IMR-90 (cell line): ENCODE measurements around the gene FANCM. TPM values are rescaled to one million over a fixed set of nuclear protein-coding genes. Genes with fewer than 3 reads are reported as not detected.
"Not testable (repeated sequence)": the region's sequence is repeated elsewhere in the genome, so short reads cannot be mapped to it uniquely, and the experiment has no call there.

Experiments
- ATAC-seq: fragments of 200-7000 bp; cut with Tn5 transposase; 2 replicates; pipeline ENCODE4 v1.9.1; 2020; ENCODE audit warnings: low read depth, mild to moderate bottlenecking, moderate library complexity
- BruUV-seq: library from RNA; stranded (reverse); fragments of 400-500 nt; replicated peaks from 2 replicates; lab custom pipeline; 2021; lab: Mats Ljungman, UMichigan
- CTCF ChIA-PET: fragments of 300-600 bp; formaldehyde crosslinking; extraction: SDS; loops from one replicate; lab custom pipeline; 2021; ENCODE audit warnings: antibody characterized with exemption; lab: Yijun Ruan, JAX
- POLR2A ChIA-PET: fragments of 300-600 bp; sonication (Branson Sonifier 250); formaldehyde crosslinking; loops from one replicate; lab custom pipeline; 2022; ENCODE audit warnings: antibody characterized with exemption; ENCODE audit not compliant: unreplicated experiment; lab: Charles Lee
- DNase-seq: peaks from one replicate; pipeline ENCODE4 v3.0.0; 2013
- H2AFZ ChIP-seq: replicated peaks from 2 replicates; pipeline ENCODE3; 2013; ENCODE audit warnings: low read length, mild to moderate bottlenecking; ENCODE audit not compliant: poor library complexity
- H2AK5ac ChIP-seq: 2 replicates; pipeline ENCODE4 v1.6.1; 2013; ENCODE audit warnings: low read depth, low read length, inconsistent platforms
- H2AK9ac ChIP-seq: replicated peaks from 2 replicates; pipeline ENCODE3; 2013; ENCODE audit warnings: mild to moderate bottlenecking, low read depth, low read length, moderate library complexity; ENCODE audit not compliant: poor library complexity
- H2BK120ac ChIP-seq: 2 replicates; pipeline ENCODE4 v1.6.1; 2013; ENCODE audit warnings: low read depth, low read length, inconsistent platforms
- H2BK15ac ChIP-seq: 3 replicates; pipeline ENCODE4 v1.6.1; 2013; ENCODE audit warnings: low read depth, low read length, inconsistent platforms
- H2BK20ac ChIP-seq: 2 replicates; pipeline ENCODE4 v1.6.1; 2013; ENCODE audit warnings: low read depth, mild to moderate bottlenecking, inconsistent platforms, low read length, moderate library complexity
- H2BK5ac ChIP-seq: 2 replicates; pipeline ENCODE4 v1.6.1; 2013; ENCODE audit warnings: mild to moderate bottlenecking, low read depth, low read length, inconsistent platforms; ENCODE audit not compliant: poor library complexity, severe bottlenecking
- H3K14ac ChIP-seq: replicated peaks from 2 replicates; pipeline ENCODE4 v1.6.1; 2013; ENCODE audit warnings: low read depth, low read length, inconsistent platforms
- H3K18ac ChIP-seq: 2 replicates; pipeline ENCODE4 v1.6.1; 2013; ENCODE audit warnings: low read depth, low read length, control low read depth
- H3K23ac ChIP-seq: 2 replicates; pipeline ENCODE4 v1.6.1; 2013; ENCODE audit warnings: low read depth, low read length, inconsistent platforms
- H3K27ac ChIP-seq: 2 replicates; pipeline ENCODE4 v1.5.1; 2013; ENCODE audit warnings: mild to moderate bottlenecking, control low read depth, low read length; ENCODE audit not compliant: insufficient read depth
- H3K27me3 ChIP-seq: 2 replicates; pipeline ENCODE4 v1.6.1; 2013; ENCODE audit warnings: low read length; ENCODE audit not compliant: control insufficient read depth, insufficient read depth
- H3K36me3 ChIP-seq: 2 replicates; pipeline ENCODE4 v1.6.1; 2013; ENCODE audit warnings: low read length, mixed read lengths; ENCODE audit not compliant: control insufficient read depth, insufficient read depth
- H3K4ac ChIP-seq: 2 replicates; pipeline ENCODE4 v1.6.1; 2013; ENCODE audit warnings: low read depth, low read length, inconsistent platforms
- H3K4me1 ChIP-seq: 2 replicates; pipeline ENCODE4 v1.6.1; 2013; ENCODE audit warnings: low read length, mixed read lengths; ENCODE audit not compliant: control insufficient read depth, insufficient read depth
- H3K4me2 ChIP-seq: 2 replicates; pipeline ENCODE4 v1.6.1; 2013; ENCODE audit warnings: low read depth, mild to moderate bottlenecking, control low read depth, low read length, moderate library complexity
- H3K4me3 ChIP-seq: 2 replicates; pipeline ENCODE4 v1.5.1; 2013; ENCODE audit warnings: low read depth, mild to moderate bottlenecking, control low read depth, low read length, moderate library complexity; ENCODE audit not compliant: insufficient read depth
- H3K56ac ChIP-seq: 2 replicates; pipeline ENCODE4 v1.6.1; 2013; ENCODE audit warnings: low read length, inconsistent platforms; ENCODE audit not compliant: insufficient read depth; ENCODE audit errors: extremely low read depth
- H3K79me1 ChIP-seq, 2 experiments: 2 replicates each; pipeline ENCODE4 v1.6.1; 2013; ENCODE audit warnings: low read length in 2 of 2, inconsistent platforms in 1 of 2, low read depth in 1 of 2
- H3K9ac ChIP-seq: 2 replicates; pipeline ENCODE4 v1.6.1; 2013; ENCODE audit warnings: low read depth, low read length, control low read depth
- H3K9me1 ChIP-seq: 2 replicates; pipeline ENCODE4 v1.6.1; 2013; ENCODE audit warnings: low read length, inconsistent platforms; ENCODE audit not compliant: insufficient read depth
- H3K9me3 ChIP-seq: 2 replicates; pipeline ENCODE4 v1.6.1; 2013; ENCODE audit warnings: low read length; ENCODE audit not compliant: control insufficient read depth, insufficient read depth
- H4K20me1 ChIP-seq: 2 replicates; pipeline ENCODE4 v1.6.1; 2013; ENCODE audit warnings: low read length, inconsistent platforms; ENCODE audit not compliant: insufficient read depth
- H4K5ac ChIP-seq: 2 replicates; pipeline ENCODE4 v1.6.1; 2013; ENCODE audit warnings: mild to moderate bottlenecking, low read depth, low read length, control low read depth
- H4K8ac ChIP-seq, 2 experiments: 2 replicates each; pipeline ENCODE4 v1.6.1; 2013; ENCODE audit warnings: low read depth in 2 of 2, low read length in 2 of 2, control low read depth in 1 of 2, inconsistent platforms in 1 of 2
- H4K91ac ChIP-seq: 2 replicates; pipeline ENCODE4 v1.6.1; 2013; ENCODE audit warnings: low read depth, low read length, inconsistent platforms; ENCODE audit not compliant: insufficient read depth
- WGBS, 2 experiments: methylation state at CpG; one replicate each; pipeline versions ENCODE4 v1.1.5 to v1.1.7; 2013; ENCODE audit warnings: missing lambda C conversion rate in 2 of 2; ENCODE audit not compliant: insufficient read length in 1 of 2; ENCODE audit errors: extremely low coverage in 2 of 2; 5-methylcytosine and 5-hydroxymethylcytosine counted together
- dilution Hi-C: fragments of 300-500 bp; cut with HindIII; formaldehyde crosslinking; loops from one replicate; pipeline ENCODE4 v1.14.3; 2018; ENCODE audit warnings: low sequenced_read_pairs; ENCODE audit not compliant: unreplicated experiment
- in situ Hi-C: fragments of 300-500 bp; cut with MboI; formaldehyde crosslinking; loops from 3 replicates; pipeline ENCODE4 v1.14.3; 2019; ENCODE audit warnings: low sequenced_read_pairs, inconsistent platforms, mixed read lengths
- intact Hi-C: fragments of 100-400 bp; cut with micrococcal nuclease; formaldehyde crosslinking; loops from 2 replicates; pipeline ENCODE4 v1.10.0; 2022
- polyA plus RNA-seq, 3 experiments: library from polyadenylated mRNA; depleted of rRNA; stranded (reverse); fragments of >200 nt; gene quantifications; 2 replicates each; pipeline ENCODE4 v1.2.3, GENCODE V29; 2012; ENCODE audit warnings: low replicate concordance in 1 of 3
- total RNA-seq: library from RNA; depleted of rRNA; stranded (reverse); fragments of >200 nt; gene quantifications from 2 replicates; pipeline ENCODE4 v1.2.3, GENCODE V29; 2012

Gene FANCM
- total and polyA plus RNA-seq, 2 of the 4 experiments (the other 2 are of a cell fraction): 1.7 to 7.0 TPM

GRCh38 chr14:45142083-45142482 lies 6.4 kb downstream of the FANCM start:
- H3K18ac ChIP-seq, H3K36me3 ChIP-seq, POLR2A ChIA-PET, H3K4me1 ChIP-seq, H3K4me2 ChIP-seq, H4K91ac ChIP-seq, H3K14ac ChIP-seq, H2AK5ac ChIP-seq, in situ Hi-C loops, H3K27ac ChIP-seq, H2BK15ac ChIP-seq, BruUV-seq, H2BK20ac ChIP-seq, H2BK5ac ChIP-seq, H3K9me3 ChIP-seq, H3K9me1 ChIP-seq, CTCF ChIA-PET, intact Hi-C loops, H4K5ac ChIP-seq, H2AFZ ChIP-seq, H2BK120ac ChIP-seq, H4K8ac ChIP-seq, H3K4me3 ChIP-seq, H3K23ac ChIP-seq, ATAC-seq, H3K27me3 ChIP-seq, DNase-seq, H4K20me1 ChIP-seq, dilution Hi-C loops, H2AK9ac ChIP-seq, H3K56ac ChIP-seq, H3K9ac ChIP-seq, H3K4ac ChIP-seq: not testable (repeated sequence)
- peaks cover 6 to 21% of the 10 kb centered on the region in 2 experiments; a peak in 3 of 4 replicates for H3K79me1 ChIP-seq
- 100% methylated on average over 1 of the region's 8 CpGs; no CpG with 5 or more reads in 1 of the 2 experiments for WGBS, 2 experiments
